Effector CD4-positive, alpha-beta T cell (primary cell): ENCODE measurements around the gene SOX14. TPM values are rescaled to one million over a fixed set of nuclear protein-coding genes. Genes with fewer than 3 reads are reported as not detected.

Source experiments
- DNase-seq: peaks from one replicate; pipeline ENCODE4 v3.0.0-alpha.2; 2020
- total RNA-seq: gene quantifications from one replicate; lab custom pipeline; 2026; lab: John Stamatoyannopoulos, UW

Gene SOX14
- total RNA-seq, result not detected

DNA sequence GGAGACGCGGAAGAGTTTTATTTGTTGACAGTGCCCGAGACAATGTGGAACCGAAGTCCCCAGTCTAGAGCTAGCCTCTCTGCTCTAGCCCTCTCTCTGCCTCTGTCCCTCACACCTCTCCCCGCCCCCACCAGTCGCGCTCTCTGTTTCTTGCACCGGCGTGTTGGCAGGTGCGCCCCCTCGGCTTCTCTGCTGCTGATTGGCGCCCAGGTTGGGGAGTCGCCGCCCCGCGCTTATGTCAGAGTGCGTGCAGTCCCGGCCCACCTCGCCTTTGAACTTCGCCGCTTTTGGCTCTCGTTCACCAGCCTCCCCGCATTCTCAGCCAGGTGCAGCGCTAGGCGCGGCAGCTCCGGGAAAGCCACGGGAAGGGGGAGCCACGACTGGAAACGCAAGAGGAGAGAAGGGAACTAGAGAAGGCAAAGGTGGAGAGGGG is at the start of gene SOX14:
TSS of gene SOX14 (plus strand) at position 315 of the 433 bp plus-strand sequence. CDS start 470 bp downstream, outside the sequence.
- DNase-seq, result no peak

DNA sequence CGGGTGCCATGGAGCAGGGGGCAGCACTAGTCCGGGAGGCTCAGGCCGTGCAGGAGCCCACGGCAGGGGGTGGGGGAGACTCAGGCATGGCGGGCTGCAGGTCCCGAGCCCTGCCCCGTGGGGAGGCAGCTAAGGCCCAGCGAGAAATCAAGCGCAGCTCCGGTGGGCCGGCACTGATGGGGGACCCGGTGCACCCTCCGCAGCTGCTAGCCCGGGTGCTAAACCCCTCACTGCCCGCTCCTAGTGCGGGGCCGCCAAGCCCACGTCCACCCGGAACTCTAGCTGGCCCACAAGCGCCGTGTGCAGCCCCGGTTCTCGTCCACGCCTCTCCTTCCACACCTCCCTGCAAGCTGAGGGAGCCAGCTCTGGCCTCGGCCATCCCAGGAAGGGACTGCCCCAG is 49.6 kb upstream of the SOX14 start:
- DNase-seq, result no peak

DNA sequence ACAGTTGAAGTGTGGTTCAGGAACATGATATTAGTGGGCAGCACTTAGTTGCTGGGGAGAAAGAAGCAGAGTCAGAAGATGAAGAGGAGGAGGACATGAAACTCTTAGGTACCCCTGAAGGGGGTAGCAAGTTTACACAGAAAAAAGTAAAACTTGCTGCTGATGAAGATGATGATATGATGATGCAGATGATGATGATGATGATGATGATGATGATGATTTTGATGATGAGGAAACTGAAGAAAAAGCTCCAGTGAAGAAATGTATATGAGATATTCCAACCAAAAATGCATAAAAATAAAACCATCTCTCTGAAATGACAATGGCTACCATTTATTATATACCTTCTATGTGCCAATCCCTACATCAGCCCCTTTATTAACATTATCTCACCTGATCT is 39.9 kb upstream of the SOX14 start:
- no peak for DNase-seq

DNA sequence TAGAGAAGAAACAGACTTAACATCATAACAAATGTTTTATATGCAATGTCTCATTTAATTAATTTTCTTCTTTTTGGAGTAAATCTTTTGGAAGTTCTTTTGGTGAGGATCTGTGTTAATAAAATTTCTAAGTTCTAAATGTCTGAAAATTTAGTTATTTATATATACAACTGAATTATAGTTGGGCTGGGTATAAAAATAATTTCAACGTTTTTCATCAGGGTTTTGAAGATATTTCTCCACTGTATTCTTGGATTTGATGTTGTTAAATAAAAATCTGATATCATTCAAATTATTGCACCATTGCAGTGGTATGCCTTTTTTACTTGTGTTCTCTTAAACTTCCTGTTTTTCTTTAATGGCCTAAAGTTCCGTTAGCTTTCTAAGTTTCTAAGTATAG is 26.9 kb upstream of the SOX14 start:
- DNase-seq, result no peak

DNA sequence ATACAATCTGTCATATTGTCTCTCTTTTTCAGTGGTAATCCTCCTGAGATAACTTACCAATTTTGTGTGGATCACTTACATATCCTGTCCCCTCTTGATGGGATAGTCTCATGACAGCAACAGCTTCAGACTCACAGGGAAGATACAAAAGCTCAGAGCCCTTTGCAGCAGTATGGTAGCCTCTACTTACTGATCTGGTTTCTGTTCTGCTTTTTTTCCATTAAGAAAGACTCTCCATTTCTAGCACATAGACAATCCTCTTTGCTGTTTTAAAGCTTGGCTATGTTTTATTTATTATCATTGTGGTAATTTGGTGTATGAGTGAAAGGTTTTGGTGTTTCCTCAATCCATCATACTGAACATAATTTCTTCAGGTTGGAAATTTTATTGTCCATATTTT is 25.4 kb upstream of the SOX14 start:
- DNase-seq, result no peak

DNA sequence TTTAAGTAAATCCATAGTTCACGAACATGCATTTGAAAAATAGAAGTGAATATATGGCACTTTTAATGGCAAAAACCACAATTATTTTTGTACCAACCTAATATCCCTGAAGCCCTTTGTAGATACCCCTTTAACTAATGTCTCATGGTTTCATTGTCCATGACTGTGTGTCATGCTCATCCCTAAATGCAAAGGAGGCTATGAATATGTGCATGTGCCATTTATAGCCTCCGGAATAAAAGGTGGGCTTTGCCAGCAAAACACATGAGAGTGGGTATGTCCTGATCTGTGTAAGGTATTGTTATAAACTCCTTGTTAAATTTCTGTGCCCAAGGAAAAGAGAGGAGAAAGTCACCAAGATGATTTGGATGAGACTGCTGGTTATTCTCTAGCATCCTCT is 20.5 kb upstream of the SOX14 start:
- no peak for DNase-seq

DNA sequence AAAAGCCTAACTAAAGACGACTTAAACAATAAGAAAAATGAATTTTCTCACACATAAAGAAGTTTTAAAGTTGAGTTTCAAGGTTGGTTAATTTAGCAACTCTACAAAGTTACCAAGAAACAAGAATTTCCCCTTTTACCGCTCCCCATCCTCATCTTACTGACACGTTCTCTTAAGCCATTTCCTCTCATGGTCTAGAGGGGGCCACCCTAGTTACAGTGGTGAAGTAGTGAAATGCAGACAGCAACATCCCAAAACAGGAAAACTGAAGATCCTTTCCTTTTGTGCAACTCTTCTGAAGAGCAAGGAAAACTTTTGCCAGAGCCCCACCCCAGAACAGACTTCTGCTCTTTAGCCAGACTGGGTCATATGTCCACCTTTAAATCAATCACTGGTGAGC is 17.3 kb upstream of the SOX14 start:
- no peak for DNase-seq

DNA sequence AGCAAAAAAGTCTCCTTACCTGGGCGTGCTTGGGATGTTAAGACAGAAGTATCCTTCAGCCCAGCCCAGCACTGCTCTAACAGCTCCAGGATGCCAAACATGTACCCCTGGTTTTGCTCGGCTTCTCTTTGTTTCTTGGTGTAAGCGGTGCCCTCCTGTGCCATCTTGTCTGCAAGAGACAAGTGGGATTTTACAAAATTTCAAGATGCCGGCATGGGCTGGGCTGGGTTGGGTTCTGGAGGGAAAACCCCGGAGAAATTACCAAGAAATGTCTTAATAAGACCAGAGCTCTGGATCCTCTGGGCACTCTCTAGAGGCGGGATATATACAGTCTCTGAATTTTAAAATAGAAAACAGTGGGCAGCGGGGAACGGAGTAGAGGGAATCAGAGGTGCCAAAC is 4.6 kb upstream of the SOX14 start:
- DNase-seq, result no peak

DNA sequence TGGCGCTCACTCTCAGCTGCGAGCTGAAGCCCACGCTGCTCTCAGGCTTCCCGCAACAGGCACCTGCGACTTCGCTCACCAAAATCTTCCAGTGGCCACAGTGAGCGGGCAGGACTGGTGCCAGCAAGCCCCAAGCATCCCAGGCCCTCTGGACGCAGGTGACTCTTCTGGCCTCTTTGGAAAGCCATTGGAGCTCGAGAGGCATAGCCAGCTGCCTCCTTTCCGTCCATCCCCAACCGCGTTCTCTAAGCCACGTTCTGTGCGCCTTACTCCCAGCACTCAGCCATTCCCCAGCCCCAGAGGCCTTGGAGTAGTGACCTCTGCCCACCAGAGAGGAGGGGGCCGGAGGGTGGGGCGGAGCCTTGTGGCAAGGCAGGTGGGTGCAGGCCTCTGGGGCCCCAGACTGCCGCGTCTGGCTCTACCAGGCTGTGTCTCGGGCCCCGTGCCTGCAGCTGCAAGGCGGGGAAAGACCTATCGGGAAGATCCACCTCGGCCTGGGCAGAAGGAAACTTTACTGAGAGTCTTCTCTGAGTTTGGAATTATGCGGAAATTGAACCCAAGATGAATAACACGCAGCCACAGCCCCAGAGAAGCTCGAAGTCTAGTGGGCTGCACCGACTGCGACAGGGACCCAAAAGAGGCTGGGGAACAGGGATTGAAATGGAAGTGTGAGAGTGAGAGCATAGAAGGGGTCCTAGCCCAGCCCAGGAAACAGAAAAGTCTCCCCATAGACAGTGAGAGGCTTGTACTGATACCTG is 3.6 kb upstream of the SOX14 start:
- no peak for DNase-seq

DNA sequence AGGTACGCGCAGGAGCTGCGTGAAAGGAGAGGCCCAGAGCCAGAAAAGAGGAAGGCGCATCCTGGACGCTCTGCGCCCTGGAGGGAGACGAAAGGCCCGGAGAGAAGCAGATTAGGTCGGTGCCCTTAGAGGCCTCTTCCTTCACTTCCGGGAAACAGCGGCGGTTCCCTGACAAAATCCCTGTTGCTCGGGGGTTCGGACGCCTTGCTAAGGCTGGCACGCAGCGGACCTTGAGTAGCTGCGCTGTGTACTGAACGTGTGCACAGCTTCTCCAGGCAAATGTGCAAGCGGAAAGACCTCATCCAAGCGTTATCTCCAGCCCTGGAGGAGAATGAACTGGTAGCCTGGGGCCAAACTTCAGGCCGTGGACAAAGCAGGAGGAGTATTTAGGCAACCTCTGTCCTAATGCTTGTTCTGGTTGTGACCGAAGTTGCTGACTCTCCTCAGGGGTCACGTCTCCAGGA is 3.0 kb upstream of the SOX14 start:
- DNase-seq, result no peak

DNA sequence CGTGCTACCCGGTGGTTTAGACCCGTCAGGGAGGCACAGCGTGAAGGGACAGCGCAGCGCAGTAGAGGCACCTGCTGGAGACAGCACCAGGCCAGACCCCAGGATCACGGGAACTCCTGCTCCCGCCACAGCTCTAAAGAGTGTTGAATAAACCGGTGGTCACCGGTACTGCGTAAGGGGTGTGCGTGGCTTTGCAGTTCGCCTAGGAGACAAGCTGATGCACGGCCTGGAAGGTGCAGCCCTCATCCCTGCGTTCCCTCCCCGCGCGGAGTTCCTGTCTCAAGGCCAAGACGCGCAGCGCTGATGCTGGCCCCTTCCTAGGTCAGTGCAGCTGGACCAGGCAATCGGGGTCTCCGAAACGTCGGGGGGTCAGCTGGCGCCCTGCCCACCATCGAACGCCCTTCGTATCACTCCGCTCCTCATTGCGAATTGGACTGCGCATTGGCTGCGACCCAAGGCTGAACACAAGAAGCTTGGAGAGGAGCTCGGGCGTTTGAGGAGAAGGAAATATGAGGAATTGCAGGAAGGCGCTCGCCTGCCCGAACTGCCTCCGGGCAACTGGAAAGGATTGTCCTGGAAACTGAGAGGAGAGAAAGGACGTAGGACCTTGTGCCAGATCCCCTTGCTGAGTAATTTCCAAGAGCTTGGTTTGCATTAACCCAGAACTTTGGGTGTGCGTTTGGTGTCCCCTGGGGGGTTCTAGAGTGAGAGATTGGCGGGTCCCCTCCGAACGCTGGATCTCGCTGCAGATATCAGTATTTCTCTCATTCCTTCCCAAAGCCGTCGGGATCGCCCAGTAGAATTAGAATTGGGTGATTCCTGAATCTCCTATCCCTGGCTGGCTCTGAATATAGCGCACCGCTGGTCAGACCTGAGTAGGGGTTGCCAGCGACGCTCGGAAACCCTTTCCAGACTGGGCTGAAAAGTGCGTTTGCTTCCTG is 2.3 kb upstream of the SOX14 start:
- DNase-seq, result no peak

DNA sequence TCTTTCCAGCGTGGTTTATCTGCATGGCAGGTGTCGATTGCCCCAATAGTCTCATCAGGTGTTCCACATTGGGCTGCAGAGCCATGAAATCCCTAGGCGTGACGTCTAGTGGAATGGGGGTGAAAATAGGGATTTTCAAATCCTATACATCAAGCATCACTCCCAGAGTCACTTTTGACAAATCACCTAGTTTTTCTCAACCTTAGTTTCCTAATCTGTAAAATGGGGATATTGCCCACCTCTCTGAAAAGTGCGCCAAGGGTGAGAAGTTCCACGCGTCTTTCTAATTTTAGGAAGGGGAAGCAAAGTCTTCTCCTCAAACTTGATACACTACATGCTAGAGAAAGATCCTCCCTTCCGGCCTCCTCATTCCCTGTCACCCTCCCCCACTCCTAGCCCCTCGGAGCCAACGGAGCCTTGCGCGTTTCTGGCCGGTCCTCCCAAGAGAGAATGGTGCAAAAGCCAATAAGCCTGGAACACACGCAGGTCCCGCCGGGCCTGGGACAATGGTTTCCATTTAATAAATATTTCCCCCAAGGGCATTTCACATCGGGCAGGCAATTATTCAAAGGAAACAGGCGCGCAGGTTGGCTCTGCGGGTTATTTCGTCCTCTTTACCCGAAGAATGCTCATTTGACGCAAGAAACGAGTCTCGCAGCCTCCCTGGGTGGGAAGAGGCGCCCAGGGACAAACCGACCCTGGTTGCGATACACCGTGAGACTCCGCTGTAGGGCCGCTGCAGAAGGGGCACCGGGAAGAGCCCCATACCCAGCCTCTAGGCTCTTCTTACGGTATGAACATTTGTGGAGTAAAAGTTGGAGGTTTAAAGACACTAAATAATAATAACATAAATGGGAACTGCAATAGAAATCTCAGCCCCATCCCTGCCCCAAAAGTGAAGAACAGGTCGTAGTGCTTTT is 1.2 kb upstream of the SOX14 start:
- DNase-seq, result no peak

DNA sequence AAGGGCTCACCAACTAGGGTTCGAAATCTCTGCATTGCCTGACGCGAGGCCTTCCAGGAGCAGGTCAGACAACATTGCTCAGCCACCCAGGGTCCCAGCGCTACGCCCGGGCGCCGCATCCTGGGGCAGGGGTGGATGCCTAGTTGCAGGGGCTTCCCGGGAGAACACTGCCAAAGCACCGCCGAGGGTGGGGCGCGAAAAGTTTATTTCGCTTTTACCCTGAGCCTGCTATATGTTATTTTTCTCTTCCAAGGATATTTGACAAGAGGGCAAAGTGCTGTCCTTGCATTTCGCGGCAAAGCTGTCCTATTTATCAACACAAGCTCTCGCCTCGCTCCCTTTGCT is 549 bp upstream of the SOX14 start:
- DNase-seq, result no peak

DNA sequence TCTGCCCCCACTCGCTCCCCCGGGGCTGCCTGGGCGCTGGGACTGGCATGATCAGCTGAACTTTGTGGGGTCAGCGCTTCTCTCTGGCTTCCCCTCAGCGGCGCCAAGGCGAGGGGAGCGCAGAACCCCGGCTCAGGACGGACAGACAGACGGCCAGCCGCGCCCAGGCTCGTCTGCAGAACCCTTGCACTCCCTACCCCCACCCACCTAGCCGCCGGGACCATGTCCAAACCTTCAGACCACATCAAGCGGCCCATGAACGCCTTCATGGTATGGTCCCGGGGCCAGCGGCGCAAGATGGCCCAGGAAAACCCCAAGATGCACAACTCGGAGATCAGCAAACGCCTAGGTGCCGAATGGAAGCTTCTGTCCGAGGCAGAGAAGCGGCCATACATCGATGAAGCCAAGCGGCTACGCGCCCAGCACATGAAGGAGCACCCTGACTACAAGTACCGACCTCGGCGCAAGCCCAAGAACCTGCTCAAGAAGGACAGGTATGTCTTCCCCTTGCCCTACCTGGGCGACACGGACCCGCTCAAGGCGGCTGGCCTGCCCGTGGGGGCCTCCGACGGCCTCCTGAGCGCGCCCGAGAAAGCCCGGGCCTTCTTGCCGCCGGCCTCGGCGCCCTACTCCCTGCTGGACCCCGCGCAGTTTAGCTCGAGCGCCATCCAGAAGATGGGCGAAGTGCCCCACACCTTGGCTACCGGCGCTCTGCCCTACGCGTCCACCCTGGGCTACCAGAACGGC is 621 bp downstream of the SOX14 start:
- no peak for DNase-seq

DNA sequence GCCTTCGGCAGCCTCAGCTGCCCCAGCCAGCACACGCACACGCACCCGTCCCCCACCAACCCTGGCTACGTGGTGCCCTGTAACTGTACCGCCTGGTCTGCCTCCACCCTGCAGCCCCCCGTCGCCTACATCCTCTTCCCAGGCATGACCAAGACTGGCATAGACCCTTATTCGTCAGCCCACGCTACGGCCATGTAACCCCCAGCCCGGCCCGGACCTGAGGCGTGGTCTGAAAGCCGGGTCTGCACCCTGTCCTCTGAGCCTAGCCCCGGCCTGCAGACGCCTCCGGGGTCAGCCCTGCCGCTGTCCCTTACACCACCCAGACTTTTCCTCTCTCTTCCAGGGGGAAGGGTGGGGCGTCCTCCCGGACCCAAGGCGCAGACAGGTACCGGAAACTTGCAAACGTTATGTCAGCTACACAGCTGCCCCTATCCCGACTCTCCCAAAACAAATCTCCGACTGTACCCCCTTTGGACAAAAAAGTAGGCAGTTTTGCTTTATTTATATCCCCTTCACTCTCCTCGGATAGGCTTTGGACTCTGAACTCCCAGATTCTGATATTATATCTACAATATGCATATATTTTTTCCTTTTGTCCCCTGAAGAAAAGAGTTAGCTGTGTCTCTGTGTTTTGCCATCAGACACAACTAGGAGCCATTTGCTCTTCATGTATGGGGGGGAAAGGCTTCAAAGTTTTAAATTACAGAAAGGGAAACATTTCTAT is 1.4 kb downstream of the SOX14 start:
- DNase-seq, result no peak

DNA sequence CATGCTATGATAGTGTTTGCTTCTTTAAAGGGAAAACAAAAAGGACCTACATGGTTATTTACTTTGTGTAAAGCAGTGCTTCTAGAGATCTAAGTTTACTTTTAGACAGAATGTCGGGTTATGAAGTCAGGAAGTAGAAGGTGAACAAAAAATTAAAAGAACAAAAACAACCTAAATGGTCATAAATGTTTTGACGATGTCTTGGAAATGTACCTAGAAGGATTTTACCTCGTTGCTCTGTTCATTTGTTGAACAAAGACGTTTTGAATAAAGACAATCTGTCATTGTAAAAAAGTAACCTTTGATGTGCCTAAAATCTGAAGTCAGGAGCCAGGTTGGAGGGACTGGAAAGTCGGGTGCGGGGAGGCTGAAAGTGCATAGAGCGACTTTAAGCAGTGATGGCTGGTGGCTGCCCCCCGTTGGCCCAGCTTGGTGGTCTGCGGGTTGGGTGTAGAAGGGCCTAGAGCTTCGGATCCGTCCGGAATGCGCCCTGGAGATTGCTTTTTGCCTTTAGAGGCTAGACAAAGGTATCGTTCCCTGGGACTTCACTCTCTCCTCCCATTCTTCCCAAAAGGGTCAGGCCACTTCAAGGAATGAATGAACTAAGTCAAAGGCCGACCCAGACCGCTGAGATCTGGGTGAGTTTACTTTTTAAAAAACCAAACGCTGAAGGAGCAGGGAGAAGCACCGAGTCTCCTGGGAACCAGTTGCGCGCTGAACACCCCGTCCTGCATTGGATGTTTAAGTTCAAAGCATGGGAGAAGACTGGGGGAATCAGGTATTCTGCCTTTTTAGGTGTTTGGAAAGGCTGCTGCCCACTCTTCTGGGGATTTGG is 2.1 kb downstream of the SOX14 start:
- no peak for DNase-seq

DNA sequence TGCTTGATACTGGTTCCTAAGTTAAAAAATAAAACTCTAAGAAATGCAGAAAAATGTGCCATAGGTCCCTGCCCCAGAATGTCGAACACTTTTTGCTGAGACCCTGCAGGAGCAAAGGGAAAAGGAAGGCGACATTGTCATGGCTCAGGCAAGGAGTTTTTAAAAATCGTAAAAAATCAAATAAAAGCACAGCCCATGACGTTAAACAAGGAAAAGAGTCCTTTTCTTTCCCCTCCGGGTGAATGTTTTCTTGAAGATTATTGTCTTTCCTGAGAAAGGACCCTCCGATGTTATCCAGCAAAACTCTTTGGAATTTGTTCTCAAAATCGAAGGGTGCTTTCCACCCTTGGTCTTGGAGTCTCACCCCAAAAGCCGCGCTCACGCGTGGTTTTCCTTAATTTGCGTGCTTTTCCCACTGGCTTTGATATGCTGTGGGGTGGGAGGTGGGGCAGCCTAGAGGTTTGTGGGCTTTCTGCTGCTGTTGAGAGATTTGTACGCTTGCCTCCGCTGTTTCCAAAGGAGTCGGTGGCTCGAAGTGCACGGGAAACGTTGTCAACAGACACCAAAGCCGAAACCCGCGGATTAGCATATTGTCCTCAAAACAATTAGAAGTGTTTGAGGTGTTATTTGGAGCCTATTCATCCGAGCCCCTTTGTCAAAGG is 2.9 kb downstream of the SOX14 start:
- DNase-seq, result no peak

DNA sequence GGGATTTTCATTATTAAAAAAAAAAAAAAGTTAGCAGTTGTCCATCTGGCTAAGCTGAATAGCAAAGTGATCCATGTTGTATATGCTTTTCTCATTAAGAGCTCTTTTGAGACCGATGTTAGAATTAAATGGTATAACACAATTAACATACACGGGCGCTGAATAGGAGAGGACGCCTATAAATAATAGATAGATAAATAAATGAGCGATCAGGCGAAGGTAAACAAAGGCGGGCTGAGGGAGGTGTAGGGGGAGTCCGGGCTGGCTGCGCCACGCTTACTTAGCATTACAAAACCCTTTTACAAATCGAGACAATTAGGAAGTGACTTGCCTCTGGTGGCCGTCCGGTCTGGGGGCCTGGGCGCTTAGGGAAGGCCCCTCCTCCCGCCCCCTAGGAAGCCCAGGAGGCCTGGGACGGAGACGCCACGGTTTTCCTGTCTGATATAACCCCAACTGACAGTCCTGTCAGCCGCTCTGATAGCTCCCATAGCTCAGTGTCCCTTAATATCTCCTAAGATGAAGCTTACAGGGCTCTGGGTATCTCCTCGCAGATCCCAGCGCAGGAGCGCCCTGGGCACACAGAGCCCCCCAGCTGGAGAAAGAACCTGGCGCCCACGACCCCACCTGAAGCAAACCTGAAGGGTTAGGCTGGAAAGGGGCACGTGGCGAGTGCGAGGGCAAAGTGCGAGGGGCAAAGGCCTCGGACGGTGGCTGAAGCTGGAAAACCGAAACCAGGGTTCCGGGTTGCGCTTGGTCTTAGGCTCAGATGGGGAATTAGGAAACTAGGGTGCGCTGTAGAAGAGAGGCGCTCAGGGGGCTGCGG is 3.6 kb downstream of the SOX14 start:
- DNase-seq, result no peak
